HG02571 (cell line): ENCODE data around the gene ME1.
"Not testable (repeated sequence)": the region's sequence is repeated elsewhere in the genome, so short reads cannot be mapped to it uniquely, and the experiment has no call there.

Experiments
- ATAC-seq: cut with Tn5 transposase; IDR thresholded peaks from one replicate; pipeline ENCODE4 v1.9.1; 2021; ENCODE audit warnings: mild to moderate bottlenecking, moderate library complexity; ENCODE audit not compliant: unreplicated experiment

The ME1 gene

GRCh38 chr6:83260577-83260976 is 170.3 kb downstream of the ME1 start:
- no peak for ATAC-seq

GRCh38 chr6:83258517-83258916 is 172.3 kb downstream of the ME1 start:
- ATAC-seq = no peak

GRCh38 chr6:83257791-83258190 is 173.1 kb downstream of the ME1 start:
- ATAC-seq = no peak

- ATAC-seq = not testable (repeated sequence)
Observed at GRCh38 chr6:83256719-83257118, 174.1 kb downstream of the ME1 start.

- ATAC-seq = no peak
Observed at GRCh38 chr6:83252719-83253118, 178.1 kb downstream of the ME1 start.

GRCh38 chr6:83250235-83250634 is 180.6 kb downstream of the ME1 start:
- ATAC-seq = no peak

GRCh38 chr6:83247471-83247870 is 183.4 kb downstream of the ME1 start:
- ATAC-seq = no peak

- no peak for ATAC-seq
Observed at GRCh38 chr6:83231146-83231545, 199.7 kb downstream of the ME1 start.

GRCh38 chr6:83226517-83226916 is 204.3 kb downstream of the ME1 start:
- no peak for ATAC-seq

GRCh38 chr6:83221889-83222479 is 208.9 kb downstream of the ME1 start:
- ATAC-seq = no peak

GRCh38 chr6:83221276-83221675 is 209.6 kb downstream of the ME1 start:
- no peak for ATAC-seq

GRCh38 chr6:83220121-83220520 is 210.7 kb downstream of the ME1 start:
- no peak for ATAC-seq

- ATAC-seq = no peak
Observed at GRCh38 chr6:83218646-83219045, 212.2 kb downstream of the ME1 start.

- no peak for ATAC-seq
Observed at GRCh38 chr6:83216806-83217205, 214.0 kb downstream of the ME1 start.

- peak; percentile 99 for ATAC-seq
Observed at GRCh38 chr6:83215131-83216047, 215.5 kb downstream of the ME1 start.

GRCh38 chr6:83202031-83202430 is 228.8 kb downstream of the ME1 start:
- no peak for ATAC-seq

GRCh38 chr6:83199863-83200225 is 231.0 kb downstream of the ME1 start:
- no peak for ATAC-seq

- peak; percentile 71 for ATAC-seq
Observed at GRCh38 chr6:83199173-83199862, 231.5 kb downstream of the ME1 start.

GRCh38 chr6:83198486-83199172 is 232.2 kb downstream of the ME1 start:
- no peak for ATAC-seq

GRCh38 chr6:83193747-83194566 is 236.9 kb downstream of the ME1 start:
- ATAC-seq = peak; percentile 38
